Hematopoietic multipotent progenitor cell (in vitro differentiated cells): ENCODE results near the gene BSCL2. TPM values are rescaled to one million over a fixed set of nuclear protein-coding genes. Genes with fewer than 3 reads are reported as not detected.
"Not testable (repeated sequence)": the region's sequence is repeated elsewhere in the genome, so short reads cannot be mapped to it uniquely, and the experiment has no call there.

Experiments used
- DNase-seq, 3 donors: peaks; one replicate each; pipeline ENCODE4 v3.0.0-alpha.2; 2011 to 2015; ENCODE audit warnings: low read depth in 2 of 3, low spot score in 2 of 3
- total RNA-seq: library from RNA; depleted of rRNA; stranded (reverse); fragments of >200 nt; gene quantifications from one replicate; pipeline ENCODE4 v1.2.3, GENCODE V29; 2012

BSCL2 gene
- 66.5 TPM for total RNA-seq

DNA sequence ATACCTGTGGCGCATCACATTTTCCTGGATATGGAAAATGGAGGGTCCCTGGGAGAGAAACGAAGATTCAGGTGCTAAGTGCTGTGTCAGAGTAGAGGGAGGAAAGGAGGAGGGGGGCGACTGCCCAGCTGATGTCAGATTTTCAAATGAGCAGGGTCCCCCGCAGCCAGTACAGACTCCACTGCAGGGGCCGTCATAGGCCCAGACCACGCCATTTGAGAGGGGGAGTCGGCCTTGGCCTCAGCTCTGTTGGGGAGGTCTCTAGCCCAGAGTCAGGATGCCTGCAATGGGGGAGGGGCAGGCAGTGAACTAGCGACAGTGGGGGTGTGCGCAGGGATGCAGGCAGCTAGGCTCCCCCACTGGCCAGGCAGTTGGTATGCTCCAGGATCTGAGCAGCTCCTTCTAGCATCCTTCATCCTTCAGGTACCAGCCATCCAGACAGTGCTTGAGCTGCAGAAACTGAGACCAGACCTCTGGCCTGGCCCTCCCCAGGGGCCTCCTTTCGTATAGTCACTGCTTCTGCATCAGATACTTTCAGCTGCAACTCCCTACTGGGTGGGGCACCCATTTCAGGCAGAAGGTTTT is at the start of gene BSCL2, which contains the start of gene GNG3:
TSS of gene BSCL2 (minus strand) at position 148 of the 585 bp plus-strand sequence. CDS start 229 bp downstream, outside the sequence.
TSS of gene GNG3 (plus strand) at position 400 of the 585 bp plus-strand sequence. CDS start 620 bp downstream, outside the sequence.
- no peak for DNase-seq

- DNase-seq, result no peak
Observed at GRCh38 chr11:62755086-62755615, 47.9 kb upstream of the BSCL2 start.

DNA sequence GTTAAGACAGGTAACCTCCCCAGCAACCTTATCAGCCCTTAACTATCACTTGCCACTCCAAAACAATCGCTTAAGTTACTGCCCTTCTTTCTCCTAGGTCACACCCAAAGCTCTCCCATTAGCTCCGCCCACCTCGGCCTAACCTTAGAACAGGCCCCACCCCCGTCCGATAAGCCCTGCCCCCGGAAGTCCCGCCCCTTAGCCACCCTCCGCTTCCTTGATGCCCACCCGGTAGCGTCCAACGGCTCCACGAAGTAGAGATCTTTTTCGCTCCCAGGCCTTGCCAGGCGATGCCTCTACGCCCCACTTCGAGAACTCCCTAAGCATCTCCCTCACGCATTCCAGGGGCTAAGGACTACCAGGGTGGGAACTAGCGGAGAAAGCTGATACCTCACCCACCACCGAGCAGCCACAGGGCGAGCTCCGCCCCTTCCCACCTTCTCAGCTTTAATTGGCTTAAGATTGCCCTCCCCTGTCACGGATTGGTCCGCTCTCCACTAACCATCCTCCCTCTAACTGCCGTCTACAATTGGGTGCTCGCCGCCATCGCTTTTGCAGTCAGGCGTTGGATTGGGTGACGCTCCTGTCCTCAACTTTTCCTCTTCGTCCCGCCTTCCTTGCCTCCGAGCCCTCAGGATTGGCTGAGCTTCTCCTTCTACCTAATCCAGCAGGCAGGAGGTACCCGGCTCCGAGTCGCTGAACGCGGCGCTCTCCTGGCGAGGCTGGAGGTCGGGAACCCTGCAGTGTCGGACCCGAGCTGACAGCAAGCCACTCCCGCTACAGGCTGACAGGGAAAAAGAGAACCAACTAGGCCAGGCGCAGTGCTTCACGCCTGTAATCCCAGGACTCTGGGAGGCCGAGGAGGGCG is 46.7 kb upstream of the BSCL2 start, which contains the start of gene ZBTB3:
TSS of gene ZBTB3 (minus strand) at position 425 of the 868 bp plus-strand sequence. CDS start 496 bp downstream, outside the sequence.
- DNase-seq, result peak; percentile 92 to 99 (median 99)

DNA sequence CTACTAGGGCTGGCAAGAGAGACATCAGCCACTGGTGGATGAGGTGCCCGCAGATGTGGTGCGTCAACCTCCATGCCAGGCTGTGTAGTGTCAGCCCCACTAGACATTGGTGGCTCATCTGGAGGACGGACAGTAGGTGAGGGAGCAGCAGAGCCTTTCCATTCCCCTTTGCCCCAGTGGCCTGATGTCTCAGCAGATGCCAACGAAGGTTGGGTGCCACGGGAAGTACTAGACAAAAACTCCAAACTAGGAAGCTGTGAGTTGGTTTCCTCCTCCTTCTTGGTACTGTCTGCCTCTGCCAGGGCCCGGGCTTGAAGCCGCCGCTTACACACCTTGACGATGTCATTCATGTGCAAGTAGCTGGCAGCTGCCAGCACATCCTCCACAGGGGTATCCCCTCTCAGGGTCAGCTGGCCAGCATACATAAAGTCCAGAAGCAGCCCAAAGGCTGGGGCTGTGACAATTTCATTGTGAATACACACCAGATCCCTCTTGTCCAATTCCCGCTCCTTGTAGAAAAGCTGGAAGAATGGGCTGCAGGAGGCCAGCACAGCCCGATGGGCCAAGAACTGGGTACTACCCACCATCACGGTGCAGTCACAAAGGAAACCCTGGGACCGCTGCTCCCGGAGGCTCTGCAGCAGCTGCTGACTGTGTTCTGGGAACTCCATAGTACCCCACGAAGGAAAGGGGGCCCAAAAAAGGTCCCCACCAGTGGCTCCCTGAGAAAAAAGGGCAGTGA is 45.9 kb upstream of the BSCL2 start:
- no peak for DNase-seq

- no peak for DNase-seq
Observed at GRCh38 chr11:62752177-62752785, 45.1 kb upstream of the BSCL2 start.

DNA sequence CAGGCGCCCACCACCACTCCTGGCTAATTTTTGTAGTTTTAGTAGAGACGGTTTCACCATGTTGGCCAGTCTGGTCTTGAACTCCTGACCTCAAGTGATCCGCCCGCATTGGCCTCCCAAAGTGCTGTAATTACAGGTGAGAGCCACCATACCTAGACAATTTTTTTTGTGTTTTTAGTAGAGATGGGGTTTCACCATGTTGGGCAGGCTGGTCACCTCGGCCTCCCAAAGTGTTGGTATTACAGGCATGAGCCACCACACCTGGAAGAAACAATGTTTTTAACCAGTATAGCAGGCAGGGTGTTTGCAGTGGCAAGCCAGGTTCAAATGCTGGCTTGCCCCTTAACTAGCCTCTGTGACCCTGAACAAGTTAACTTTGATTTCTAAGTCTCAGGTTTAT is 42.7 kb upstream of the BSCL2 start:
- not testable (repeated sequence) for DNase-seq

- DNase-seq, result no peak
Observed at GRCh38 chr11:62747475-62748160, 40.4 kb upstream of the BSCL2 start.

DNA sequence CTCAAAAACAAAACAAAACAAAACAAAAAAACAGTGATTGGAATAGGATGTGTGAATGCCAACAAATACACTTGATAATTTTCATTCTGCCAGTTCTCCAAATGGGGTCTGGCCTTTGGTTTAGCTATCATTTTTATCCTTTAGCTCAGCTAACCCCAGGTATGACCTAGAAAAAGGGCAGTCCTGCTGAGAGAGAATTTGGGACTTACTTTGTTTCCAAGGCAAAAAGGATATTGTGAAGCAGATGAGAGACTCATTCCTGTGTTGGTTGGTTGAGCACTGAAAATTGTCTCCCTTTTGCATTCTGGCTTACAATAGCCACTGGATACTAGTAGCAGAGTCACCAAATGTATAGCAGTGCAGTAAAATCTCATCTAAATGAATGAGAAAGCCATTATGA is 30.0 kb upstream of the BSCL2 start:
- DNase-seq, result no peak

- peak in 2 of 3 donors; percentile 40 to 65 for DNase-seq
Observed at GRCh38 chr11:62732830-62733229, 25.6 kb upstream of the BSCL2 start.

GRCh38 chr11:62730076-62730475 is 22.9 kb upstream of the BSCL2 start:
- DNase-seq, result not testable (repeated sequence)

DNA sequence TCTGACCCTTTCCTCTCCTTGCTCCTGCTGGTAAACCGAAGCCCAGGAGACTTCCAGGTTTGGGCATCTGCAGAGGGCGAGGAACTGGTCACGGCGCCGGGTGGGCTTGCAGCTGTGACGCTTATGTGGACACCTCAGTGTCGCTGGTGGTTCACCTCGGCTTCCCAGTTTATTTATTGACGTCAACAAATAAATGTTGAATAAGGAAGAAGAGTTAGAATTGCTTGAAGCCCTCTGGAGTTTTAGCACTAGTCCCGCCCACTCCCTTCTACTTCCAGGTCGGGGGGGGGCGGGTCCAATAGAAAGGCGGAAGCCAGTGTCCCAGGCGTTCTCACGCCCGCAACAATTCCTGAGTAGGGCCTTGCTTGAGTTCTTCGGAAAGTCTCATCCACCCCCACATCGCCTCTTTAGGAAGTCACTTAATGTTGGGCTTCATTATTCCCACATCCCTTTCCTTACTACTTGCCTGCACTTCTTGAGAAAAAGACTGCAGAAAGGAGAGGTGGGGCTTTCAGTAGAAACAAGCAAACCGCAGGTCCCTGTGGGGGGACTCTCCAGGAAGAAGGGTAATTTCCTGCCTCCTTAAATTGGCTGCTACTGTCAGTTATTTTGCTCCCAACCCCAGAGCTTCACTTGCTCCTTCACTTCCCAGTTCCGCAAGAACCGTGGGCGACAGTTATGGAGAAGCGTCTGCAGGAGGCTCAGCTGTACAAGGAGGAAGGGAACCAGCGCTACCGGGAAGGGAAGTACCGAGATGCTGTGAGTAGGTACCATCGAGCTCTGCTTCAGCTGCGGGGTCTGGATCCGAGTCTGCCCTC is 21.2 kb upstream of the BSCL2 start, which contains the start of gene TTC9C:
TSS of gene TTC9C (plus strand) at position 316 of the 818 bp plus-strand sequence. CDS start at position 679, 363 bp downstream.
- peak; percentile 67 to 93 (median 88) for DNase-seq

- peak in 2 of 3 donors; percentile 97 to 99 for DNase-seq
Observed at GRCh38 chr11:62727872-62728170, 20.6 kb upstream of the BSCL2 start.

DNA sequence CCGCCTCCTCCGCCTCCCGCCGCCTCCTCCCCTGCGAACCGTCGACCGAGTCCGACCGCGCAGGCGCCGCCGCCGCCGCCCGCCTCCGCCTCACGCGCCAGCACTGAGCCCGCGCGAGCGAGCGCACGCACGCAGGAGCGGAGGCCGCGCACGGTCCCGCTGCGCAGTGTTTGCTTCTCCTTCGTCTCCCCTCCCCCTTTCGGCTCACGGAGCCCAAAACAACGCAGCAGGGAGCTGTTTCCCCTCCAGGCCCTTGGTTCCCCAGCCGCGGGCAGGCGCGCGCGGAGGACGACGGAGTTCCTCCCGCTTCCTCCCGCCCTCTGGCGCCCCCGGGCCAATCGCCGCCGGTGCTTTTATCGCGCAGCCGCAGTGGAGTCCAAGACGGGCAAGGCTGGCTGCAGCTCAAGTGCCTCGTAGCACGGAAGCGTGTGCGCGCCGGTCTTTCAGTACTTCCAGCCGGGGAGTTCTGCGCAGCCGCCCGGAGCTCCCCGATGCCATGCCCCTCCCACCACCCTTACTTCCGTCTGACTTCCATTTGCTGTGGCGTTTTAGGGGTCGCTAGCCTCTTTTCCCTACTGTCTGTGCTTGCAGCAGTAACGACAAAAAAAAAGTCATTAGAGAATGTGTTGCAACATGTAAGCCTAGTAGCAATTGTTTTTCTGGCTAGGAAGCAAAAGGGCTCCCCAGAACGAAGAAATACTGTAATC is 20.1 kb upstream of the BSCL2 start, which contains the start of gene HNRNPUL2:
TSS of gene HNRNPUL2 (minus strand) at position 293 of the 707 bp plus-strand sequence. CDS start 301 bp downstream, outside the sequence.
- peak; percentile 94 to 100 (median 99) for DNase-seq

DNA sequence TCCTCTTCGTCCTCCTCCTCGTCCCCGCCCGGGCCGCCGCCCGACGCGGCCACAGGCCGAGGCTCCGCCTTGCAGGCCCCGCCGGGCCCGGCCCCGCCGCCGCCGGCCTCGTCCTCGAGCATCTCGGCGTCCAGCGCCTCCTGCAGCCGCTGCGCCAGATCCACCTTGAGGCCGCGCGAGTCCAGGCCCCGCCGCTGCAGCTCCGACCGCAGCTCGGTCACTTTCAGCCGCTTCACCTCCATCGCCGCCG is 19.6 kb upstream of the BSCL2 start:
- no peak for DNase-seq

DNA sequence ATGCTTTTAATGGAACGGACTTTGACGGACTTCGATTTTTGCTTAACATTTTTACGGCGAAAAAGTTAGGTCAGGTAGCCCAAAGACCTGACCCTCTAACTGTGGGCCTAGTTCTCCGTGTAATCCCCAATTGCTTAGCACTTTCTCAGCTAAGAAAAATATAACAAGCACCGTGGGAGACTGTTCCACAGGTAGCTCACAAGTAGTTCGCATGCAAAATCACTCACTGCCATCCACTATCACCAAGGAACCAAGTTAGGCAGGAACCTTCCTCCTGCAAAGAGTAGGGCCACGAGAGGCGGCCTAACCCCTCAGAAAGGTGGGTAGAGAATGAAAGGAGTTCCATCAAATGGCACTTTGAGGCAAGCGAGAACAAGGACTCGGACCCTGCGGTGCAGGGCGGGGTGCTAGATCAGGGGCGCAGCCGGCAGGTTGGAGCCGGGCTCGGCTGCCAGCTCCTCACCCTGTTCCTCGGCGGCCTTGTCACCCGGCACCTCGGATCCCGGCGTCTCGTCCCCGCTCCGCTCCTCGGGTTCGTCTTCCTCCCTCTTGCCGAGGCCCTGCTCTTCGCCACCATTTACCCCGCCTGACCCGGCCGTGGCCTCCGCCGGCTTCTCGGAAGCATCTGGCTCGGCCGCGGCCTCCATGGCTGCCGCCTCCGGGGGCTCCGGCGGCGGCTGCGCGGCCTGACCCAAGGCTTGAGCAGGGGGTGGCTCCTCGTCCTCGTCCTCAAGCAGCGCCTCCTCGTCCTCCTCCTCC is 19.1 kb upstream of the BSCL2 start:
- DNase-seq, result no peak

DNA sequence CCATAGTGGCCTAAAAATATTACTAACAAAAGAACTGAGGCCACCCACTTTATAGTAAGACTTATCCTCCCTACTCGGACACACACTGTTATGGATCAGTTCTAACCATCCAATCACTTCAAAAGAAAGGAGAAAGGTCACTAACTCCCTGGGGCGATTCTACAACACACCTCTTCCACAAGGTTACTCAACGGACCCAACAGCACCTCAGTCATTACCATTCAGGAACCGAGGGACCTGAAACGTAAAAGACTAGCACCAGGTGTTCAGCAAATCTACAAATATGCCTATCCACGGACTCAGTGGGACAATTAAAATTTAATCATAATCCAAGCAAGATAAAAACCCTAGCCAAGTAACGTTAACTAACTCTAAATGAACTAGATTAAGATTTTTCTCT is 18.4 kb upstream of the BSCL2 start:
- no peak for DNase-seq

DNA sequence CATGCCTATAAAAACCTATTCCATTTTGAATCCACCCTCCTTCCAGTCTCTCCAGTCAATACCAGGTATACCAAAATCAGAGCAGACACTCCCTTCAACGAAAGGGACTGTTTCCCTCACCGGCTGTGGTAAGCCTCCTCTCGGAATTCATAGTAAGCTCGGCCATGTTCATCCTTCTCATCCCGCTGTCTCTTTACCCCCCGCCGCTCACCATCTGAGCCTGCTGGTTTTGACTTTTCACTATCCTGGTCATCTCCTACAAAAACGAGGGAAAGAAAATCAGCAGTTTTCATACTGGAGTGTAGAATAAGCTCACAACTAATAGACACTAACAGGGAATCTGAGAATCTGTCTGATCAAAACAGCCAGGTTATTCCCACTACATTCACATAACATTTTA is 16.9 kb upstream of the BSCL2 start:
- no peak for DNase-seq

- peak in 2 of 3 donors; percentile 44 to 52 for DNase-seq
Observed at GRCh38 chr11:62721994-62722393, 14.8 kb upstream of the BSCL2 start.
